CD4-positive, alpha-beta T cell treated with Interleukin-15 for 1 hour (primary cell): ENCODE data around the gene SLC1A1.

Experiments used
- DNase-seq: peaks from one replicate; pipeline ENCODE4 v3.0.0-alpha.2; 2020

SLC1A1 gene

GRCh38 chr9:4547016-4547415 is 56.7 kb downstream of the SLC1A1 start:
- DNase-seq: no peak

- no peak for DNase-seq
Observed at GRCh38 chr9:4548811-4549725, 58.8 kb downstream of the SLC1A1 start.

- no peak for DNase-seq
Observed at GRCh38 chr9:4549751-4550295, 59.6 kb downstream of the SLC1A1 start.

- no peak for DNase-seq
Observed at GRCh38 chr9:4550777-4551484, 60.7 kb downstream of the SLC1A1 start.

- no peak for DNase-seq
Observed at GRCh38 chr9:4553951-4554381, 63.7 kb downstream of the SLC1A1 start.

GRCh38 chr9:4555236-4555635 is 65.0 kb downstream of the SLC1A1 start:
- no peak for DNase-seq

- no peak for DNase-seq
Observed at GRCh38 chr9:4558371-4558998, 68.2 kb downstream of the SLC1A1 start.

- no peak for DNase-seq
Observed at GRCh38 chr9:4559261-4560182, 69.3 kb downstream of the SLC1A1 start.

- no peak for DNase-seq
Observed at GRCh38 chr9:4563105-4563504, 72.8 kb downstream of the SLC1A1 start.

- DNase-seq: no peak
Observed at GRCh38 chr9:4566806-4567205, 76.5 kb downstream of the SLC1A1 start.

GRCh38 chr9:4567601-4568000 is 77.3 kb downstream of the SLC1A1 start:
- DNase-seq: no peak

- DNase-seq: no peak
Observed at GRCh38 chr9:4569101-4569500, 78.8 kb downstream of the SLC1A1 start.

- no peak for DNase-seq
Observed at GRCh38 chr9:4572184-4572826, 82.0 kb downstream of the SLC1A1 start.

GRCh38 chr9:4573176-4573575 is 82.9 kb downstream of the SLC1A1 start:
- no peak for DNase-seq

- DNase-seq: no peak
Observed at GRCh38 chr9:4573634-4574389, 83.5 kb downstream of the SLC1A1 start.

- no peak for DNase-seq
Observed at GRCh38 chr9:4574657-4575243, 84.5 kb downstream of the SLC1A1 start.

GRCh38 chr9:4575997-4576396 is 85.7 kb downstream of the SLC1A1 start:
- DNase-seq: no peak

- DNase-seq: no peak
Observed at GRCh38 chr9:4576448-4576847, 86.2 kb downstream of the SLC1A1 start.

GRCh38 chr9:4579001-4579400 is 88.7 kb downstream of the SLC1A1 start:
- no peak for DNase-seq

- no peak for DNase-seq
Observed at GRCh38 chr9:4581035-4581760, 90.9 kb downstream of the SLC1A1 start.
